Breast epithelium (tissue), 3 donors: ENCODE results near the gene DCDC2B.

Experiments
- CTCF ChIP-seq, 3 donors: fragments of 450-650 bp; IDR thresholded peaks; one replicate each; pipeline ENCODE4 v1.5.1; 2016 to 2017; ENCODE audit warnings: antibody characterized with exemption in 3 of 3, mild to moderate bottlenecking in 3 of 3, moderate library complexity in 3 of 3
- POLR2A ChIP-seq: fragments of 450-650 bp; IDR thresholded peaks from one replicate; pipeline ENCODE4 v1.6.1; 2016; ENCODE audit warnings: antibody characterized with exemption, mild to moderate bottlenecking, moderate library complexity
- POLR2AphosphoS5 ChIP-seq, 3 donors: sonication (generic); formaldehyde crosslinking; IDR thresholded peaks; one replicate each; pipeline ENCODE4 v1.6.1; 2017; ENCODE audit warnings: antibody characterized with exemption in 3 of 3

GRCh38 chr1:32247452-32247851 lies 38.6 kb downstream of the DCDC2B start:
- no peak for TF ChIP-seq CTCF (IDR thresholded peaks at IDR 0.05)
- TF ChIP-seq POLR2AphosphoS5 (IDR thresholded peaks at IDR 0.05): no peak
- TF ChIP-seq POLR2A: no peak
